Embryonic facial prominence (tissue), 1 donor: ENCODE measurements around the gene TPGS1.

Experiments used
- DNase-seq: peaks from one replicate; pipeline ENCODE4 v3.0.0-alpha.2; 2016; ENCODE audit errors: extremely low spot score

TPGS1 gene

DNA sequence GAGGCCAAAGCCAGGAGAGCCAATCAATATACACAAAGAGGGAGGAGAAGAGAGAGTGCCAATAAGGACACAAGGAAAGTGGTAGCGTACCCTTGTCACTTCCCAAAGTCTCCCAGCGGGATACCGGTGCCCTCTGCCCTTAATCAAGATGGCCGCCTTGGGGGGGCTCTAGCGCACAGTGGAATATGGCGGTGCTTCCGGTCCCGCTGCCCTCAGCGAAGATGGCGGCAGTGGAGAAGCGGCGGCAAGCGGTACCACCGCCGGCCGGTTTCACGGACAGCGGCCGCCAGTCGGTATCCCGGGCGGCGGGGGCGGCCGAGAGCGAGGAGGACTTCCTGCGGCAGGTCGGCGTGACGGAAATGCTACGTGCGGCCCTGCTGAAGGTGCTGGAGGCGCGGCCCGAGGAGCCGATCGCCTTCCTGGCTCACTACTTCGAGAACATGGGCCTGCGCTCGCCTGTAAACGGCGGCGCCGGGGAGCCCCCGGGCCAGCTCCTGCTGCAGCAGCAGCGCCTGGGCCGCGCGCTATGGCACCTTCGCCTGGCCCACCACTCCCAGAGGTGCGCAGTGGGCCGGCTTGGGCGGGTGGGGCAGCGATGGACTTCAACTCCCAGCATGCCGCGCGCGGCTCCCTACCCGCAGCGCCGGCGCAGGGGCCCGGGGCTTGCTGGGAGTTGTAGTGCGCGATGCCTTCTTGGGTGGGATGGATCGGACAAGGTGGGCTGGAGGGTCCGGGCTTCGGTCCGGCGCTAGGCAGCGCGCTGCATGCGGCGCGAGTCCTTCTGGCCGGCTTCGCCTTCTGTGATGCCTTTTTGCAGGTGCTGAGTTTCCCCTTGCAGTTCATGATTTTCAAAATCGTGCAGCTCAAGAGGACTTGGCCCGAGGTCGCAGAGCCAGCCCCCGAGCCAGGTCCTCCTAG is at the start of gene TPGS1:
TPGS1 (plus strand) TSS at position 212 of the 918 bp plus-strand sequence; CDS start at position 222, 10 bp downstream.
- DNase-seq, result peak; percentile 62

DNA sequence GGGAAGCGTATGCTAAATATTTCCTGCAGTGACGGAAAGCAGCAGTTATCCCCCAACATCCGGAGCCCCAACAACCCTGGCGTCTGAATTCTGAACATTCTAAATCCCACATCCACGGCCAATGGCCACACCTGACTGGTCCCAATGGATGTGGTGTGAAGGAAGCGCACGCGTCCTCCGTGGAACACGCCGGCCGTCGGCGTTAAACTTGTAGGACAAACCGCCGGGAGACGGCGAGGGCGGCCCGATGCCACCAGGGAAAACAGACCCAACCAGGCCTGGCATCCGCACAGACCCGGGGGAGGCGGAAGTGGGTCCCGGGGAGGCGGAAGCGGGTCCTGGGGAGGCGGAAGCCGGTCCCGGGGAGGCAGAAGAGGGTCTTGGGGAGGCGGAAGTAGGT is 49.7 kb upstream of the TPGS1 start:
- no peak for DNase-seq

DNA sequence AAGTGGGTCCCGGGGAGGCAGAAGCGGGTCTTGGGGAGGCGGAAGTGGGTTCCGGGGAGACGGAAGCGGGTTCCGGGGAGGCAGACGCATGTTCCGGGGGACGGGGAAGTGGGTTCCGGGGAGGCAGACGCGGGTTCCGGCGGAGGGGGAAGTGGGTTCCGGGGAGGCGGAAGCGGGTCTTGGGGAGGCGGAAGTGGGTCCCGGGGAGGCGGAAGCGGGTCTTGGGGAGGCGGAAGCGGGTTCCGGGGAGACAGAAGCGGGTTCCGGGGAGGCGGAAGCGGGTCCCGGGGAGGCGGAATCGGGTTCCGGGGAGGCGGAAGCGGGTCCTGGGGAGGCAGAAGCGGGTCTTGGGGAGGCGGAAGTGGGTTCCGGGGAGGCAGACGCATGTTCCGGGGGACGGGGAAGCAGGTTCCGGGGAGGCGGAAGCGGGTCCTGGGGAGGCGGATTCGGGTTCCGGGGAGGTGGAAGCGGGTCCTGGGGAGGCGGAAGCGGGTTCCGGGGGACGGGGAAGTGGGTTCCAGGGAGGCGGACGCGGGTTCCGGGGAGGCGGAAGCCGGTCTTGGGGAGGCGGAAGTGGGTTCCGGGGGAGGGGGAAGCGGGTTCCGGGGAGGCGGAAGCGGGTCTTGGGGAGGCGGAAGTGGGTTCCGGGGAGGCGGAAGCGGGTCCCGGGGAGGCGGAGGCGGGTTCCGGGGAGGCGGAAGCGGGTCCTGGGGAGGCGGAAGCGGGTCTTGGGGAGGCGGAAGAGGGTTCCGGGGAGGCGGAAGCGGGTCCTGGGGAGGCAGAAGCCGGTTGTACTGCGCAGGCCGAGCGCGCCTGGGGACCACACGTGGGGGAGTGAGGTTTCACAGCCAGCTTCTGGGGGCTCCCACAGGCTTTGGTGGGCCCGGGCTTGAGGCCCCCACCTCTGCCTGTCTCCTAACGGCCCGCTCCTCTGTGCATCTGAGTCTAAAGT is 48.9 kb upstream of the TPGS1 start:
- DNase-seq, result no peak

- DNase-seq, result peak; percentile 18
Measured at GRCh38 chr19:459724-460511, 47.4 kb upstream of the TPGS1 start.

DNA sequence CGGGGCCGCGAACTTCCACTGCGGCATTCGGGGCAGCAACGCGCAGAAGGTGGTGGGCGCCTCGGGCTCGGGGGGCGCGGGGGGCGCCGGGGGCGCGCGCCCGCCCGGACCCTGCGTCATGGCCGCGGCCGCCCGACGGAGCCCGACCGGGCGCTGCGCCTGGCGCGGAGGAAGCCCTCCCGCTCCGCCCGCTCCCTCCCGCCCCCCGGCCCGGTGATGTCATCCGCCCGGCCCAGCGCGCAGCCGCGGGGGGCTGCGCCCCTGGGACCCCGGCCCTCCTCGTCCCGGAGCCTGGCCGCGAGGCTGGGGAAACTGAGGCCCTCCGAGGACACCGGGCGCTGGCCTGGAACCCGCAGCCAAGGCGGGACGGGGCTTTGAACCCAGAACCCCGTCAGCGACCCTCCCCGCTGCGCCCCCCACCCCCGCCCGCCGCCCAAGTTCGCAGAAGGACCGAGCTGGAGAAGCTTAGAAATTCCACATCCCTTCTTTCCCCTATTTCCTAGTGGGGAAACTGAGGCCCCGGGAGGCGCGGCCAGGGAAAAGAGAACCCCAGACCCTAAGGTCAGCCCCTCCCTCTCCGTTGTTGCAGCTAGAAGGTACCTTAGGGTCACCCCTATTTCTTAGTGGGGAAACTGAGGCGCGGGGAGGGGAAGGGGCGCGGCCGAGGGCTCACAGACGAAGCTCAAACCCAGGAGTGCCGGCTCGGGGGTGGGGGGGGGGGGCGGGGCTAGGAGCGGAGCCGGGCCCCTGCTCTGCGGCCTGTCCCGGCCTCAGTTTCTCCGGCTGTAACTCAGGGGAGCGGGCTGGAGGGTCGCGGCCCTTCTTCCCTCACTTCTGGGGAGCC is 46.2 kb upstream of the TPGS1 start, which contains the start of gene SHC2:
SHC2 (minus strand) TSS at position 157 of the 844 bp plus-strand sequence; CDS start at position 120, 37 bp downstream.
- peak; percentile 16 for DNase-seq

DNA sequence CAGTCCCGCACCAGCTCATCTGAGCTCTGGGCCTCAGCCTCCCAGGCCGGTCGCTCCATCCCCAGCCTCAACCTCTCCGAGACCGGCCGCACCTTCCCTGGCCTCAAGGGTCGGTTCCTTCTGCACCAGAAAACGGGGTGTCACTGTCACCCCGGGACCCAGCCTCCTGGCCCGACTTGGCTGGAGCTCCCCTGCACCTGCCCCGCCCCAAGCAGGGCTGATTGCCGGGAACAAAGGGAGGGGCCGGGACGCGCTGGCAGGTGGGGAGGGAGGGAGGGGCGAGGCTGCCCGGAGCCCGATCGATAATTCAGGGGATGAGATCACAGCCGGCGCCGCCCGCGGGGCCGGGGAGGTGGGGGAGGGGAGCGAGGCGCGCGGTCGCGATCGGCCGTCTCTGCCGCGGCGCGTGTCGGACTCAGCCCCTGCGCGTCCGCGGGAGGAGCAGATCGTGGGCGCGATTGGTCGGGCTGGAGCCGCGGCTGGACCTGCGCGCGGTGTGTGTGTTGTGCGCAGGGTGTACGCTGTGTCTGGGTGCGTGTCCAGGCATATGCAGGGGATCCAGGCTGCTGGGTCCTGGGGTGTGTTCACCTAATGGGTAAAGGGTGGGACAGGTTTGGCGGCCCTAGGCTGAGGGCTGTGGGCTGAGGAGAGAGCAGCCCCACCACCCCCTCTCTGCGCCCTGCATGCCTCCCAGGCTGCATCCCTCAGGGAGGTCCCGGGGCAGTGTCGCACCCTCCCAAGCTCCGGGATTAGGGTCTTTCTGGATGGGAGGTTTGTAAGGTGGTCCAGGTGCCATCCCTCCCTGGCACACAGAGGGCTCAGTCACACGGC is 45.4 kb upstream of the TPGS1 start:
- no peak for DNase-seq

- DNase-seq, result no peak
Measured at GRCh38 chr19:463483-464207, 43.7 kb upstream of the TPGS1 start.

DNA sequence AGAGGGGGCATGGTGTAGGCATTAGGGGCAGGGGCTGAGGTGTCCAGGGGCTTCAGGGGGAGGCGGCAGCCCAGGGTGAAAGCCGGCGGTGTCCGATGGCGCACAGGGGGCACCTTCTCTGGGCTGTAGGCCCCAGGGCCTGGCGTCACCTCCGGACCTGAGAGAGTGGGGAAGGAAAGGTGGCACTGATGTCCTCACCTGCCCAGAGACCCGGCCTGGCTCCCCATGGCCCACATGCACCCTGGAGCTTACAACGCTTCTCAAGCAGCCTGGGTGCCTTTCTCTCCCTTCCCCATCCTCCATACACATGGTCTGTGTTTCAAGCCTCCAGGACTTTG is 43.1 kb upstream of the TPGS1 start:
- DNase-seq, result no peak

- DNase-seq, result no peak
Measured at GRCh38 chr19:465056-465816, 42.1 kb upstream of the TPGS1 start.

DNA sequence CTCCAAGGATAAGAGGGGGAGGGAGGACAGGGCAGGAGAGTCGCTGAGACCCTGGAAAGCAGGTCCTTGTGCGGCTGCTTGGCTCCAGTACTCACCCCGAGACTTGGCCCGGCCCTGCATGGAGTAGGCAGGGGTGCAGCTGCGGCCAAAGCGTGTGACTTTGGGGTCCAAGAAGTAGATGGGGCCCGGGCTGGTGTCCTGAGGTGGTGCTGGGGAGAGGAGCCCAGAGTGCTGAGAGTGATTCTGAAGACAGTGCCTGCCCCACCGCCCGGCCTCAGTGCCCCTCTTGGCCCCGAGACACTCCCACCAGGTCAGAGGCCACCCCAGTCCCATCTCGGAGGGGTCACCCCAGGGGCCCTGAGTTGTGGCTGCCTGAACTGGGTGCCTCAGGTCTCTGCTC is 39.7 kb upstream of the TPGS1 start:
- no peak for DNase-seq

GRCh38 chr19:468587-469256 is 38.6 kb upstream of the TPGS1 start:
- no peak for DNase-seq

DNA sequence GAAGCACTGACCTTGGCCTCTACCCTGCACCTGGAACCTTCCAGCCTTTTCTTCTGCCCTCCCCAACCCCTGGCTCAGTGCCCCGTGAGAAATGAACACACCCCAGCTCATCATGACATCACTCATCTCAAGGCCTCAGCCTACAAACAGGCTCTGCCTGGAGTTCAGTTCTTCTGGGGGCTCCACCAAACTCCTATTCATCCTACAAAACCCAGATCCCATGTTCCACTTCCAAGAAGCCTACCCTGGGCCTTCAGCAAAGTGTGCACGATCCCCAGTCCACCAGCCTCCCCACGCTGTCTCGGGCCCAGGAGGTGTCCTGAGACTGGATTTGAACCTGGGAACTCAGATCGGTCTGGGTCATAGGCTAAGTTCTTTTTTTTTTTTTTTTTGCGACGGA is 37.5 kb upstream of the TPGS1 start:
- DNase-seq, result no peak

GRCh38 chr19:470701-471100 is 36.6 kb upstream of the TPGS1 start:
- DNase-seq, result no peak

- DNase-seq, result no peak
Measured at GRCh38 chr19:472005-472858, 35.1 kb upstream of the TPGS1 start.

DNA sequence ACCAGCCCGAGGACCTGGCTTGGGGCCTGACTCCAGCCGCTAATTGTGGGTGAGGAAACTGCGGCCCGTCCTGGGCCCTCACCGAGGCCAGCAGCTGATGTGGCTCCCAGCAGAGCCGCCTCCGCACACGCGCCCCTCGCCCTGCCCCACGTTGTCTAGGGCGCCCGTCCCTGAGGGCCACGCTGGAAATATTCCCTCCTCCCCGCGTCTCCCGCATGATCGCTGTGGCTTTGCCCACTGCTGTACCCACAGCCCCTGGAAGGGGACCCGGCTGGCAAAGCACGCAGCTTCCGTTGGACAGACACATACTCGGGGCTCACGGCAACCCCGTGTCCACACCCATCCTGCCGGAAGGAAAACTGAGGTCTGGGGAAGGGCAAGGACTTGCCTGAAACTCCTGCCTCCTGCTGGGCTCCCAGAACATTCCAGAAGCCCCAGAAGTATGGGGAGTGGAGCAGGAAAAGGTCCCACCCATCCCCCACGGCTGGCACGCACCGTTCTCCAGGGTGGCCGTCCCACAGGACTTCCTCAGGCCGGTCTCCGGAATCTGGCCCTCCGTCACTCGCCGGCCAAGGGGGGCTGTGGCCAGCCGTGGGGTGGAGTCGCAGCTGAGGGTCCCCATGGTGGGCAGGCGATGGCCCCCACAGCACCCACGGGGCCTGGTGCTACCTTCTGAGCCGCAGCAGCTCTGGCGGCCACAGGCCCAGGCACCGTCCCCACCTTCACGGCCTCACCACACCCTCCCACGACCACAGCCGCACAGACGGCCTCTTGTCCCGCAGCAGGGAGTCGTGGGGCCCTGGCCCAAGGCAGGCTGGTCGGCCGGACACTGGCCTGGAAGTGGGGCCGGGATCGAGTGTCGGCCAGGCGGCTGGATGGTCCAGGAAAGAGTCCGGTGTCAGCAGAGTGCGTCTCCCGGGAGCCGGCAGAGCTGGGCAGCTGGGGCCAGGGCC is 32.9 kb upstream of the TPGS1 start:
- DNase-seq, result no peak

GRCh38 chr19:475360-475759 is 31.9 kb upstream of the TPGS1 start:
- DNase-seq, result no peak
